ENCODE results near the gene PRND.
A peak's percentile ranks its signal among the peaks of the same experiment; 100 is the strongest.
"Not testable (repeated sequence)": the region's sequence is repeated elsewhere in the genome, so short reads cannot be mapped to it uniquely, and the experiment has no call there.

Gene PRND

GRCh38 chr20:4737857-4738627 lies 16.3 kb downstream of the PRND start:
- no peak for DNase-seq (ENCODE audit: low read depth)

- DNase-seq (ENCODE audit: low read depth): peak; percentile 57
These were observed 19.2 kb downstream of the PRND start for GRCh38 chr20:4740774-4741431.

GRCh38 chr20:4748847-4749246 lies 27.1 kb downstream of the PRND start:
- DNase-seq (ENCODE audit: low read depth): no peak

DNA sequence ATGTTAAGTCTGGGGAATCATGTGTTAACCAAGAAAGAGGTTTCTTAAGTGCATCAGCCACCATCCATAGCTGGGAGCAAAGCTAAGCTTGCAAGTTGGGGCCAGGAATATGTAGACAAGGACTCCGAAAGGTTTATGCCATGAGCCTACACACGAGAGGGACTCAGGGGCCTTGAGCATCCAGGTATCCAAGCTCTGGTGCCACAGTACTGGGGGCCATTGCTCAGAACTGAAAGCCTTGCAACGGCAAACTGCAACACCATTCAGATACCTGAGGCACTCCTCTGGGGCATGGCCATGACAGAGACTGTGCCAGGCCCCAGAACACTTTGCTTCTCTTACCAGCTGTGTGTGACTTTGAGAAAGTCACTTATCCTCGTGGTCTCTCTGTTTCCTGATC lies 27.6 kb downstream of the PRND start:
- DNase-seq (ENCODE audit: low read depth): no peak

DNA sequence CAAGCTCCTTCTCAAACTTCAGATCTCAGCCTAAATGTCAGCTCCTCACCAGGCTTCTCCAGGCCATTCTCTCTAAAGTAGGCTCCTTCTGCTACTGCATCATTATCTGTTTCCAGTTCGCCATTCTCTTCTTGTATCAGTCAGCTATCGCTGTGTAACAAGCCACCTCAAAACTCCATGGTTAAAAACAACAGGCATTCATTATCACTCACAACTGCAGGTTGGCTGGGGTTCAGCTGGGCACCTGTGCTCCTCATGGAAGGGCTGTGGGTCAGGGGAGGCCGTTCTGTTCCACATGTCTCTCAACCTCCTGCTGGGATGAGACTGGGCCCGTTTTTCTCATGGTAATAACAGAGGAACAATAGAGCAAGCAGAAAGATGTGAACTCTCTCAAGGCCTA lies 28.7 kb downstream of the PRND start:
- DNase-seq (ENCODE audit: low read depth): no peak

GRCh38 chr20:4759100-4759884 lies 37.6 kb downstream of the PRND start:
- peak; percentile 15 for DNase-seq (ENCODE audit: low read depth)

DNA sequence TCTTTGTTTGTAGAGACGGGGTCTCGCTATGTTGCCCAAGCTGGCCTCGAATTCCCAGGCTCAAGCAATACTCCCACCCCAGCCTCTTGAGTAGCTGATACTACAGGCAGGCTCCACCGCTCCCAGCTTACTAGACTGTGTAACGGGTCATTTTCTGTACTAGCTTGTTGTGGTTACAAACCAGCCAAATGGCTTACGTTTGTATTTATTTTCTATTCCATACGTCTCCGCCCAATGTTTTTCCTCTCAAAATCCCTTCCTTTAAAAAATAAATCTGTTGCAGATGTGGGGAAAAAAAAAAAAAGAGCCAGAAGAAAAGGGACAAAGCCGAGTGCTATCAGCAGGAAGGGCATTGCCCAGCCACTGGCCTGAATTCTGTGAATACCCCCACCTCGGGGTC lies 41.6 kb downstream of the PRND start:
- no peak for DNase-seq (ENCODE audit: low read depth)

GRCh38 chr20:4763723-4764510 lies 42.2 kb downstream of the PRND start:
- no peak for DNase-seq (ENCODE audit: low read depth)

- DNase-seq (ENCODE audit: low read depth): no peak
These were observed 43.1 kb downstream of the PRND start for GRCh38 chr20:4764805-4765204.

DNA sequence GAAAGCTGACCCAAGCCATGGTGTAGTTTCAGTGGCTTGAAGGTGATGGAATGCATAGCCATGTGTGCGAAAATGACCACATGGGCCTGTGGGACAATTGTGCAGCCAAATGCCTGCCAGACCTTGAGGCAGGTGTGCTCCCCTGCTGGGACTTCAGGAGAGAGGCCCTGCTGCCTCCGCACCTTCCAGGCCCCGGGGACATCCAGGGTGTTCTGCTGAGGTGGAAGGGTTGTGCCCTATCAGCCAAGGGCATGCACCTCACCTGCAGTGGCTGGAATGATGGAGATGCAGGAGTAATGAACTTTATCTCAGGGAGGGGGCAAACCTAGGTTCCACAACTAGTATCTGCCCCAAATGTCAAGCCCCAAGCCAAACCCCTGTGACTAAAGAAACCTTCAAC lies 44.0 kb downstream of the PRND start:
- DNase-seq (ENCODE audit: low read depth): no peak

DNA sequence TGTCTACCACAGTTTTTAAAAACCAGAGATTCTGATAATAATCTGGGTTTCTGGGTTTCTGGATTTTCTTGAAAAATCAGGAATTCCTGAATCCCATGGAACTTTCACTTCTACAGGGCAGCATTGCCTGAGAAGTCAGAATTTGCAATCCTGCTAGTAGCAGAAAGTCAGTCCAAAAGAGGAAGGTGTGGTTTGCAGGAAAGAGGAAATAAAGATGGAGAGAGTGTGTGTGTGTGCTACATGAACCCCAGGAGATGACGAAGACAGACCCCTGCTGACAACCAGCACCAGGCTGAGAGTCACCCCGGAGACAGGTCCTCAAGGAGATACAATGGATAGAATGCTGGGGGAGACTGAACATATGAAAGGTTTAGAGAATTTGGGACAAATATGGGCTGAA lies 44.9 kb downstream of the PRND start:
- DNase-seq (ENCODE audit: low read depth): no peak

DNA sequence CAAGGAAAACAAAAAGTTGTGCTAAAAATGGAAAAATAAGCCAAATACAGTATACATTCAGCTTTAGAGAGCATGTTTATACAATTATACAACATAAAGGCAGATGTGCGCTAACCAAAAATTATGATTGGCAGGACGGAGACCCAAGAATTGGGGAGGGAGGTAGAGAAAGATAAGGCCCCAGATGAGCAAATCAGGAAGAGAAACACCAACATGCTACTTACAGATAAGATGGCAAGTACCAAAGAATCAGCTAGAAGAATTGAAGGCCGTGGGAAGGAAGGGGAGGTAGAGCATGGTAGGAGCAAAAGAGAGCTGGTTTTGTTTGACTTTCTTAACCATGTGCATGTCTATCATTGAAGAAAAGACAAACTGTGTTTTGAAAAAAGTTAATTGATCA lies 45.4 kb downstream of the PRND start:
- no peak for DNase-seq (ENCODE audit: low read depth)

DNA sequence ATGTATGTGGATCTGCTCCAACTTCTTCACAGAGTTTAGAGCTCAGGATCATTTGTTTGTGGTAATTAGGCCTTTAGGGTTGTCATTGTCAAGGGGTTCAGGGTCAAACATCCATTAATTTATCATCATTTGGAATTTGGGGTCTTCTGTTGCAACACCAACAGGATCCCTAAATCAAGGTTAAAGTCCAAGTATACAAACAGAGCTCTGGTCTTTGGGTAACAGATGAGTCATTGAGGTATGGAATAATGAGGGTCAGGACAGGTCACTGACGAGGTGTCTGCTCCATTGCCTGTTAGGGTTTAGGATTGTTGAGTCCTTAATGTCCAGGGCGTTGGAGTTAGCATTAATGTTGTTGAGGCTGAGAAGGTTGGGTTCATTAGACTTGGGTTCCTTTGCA lies 47.6 kb downstream of the PRND start:
- no peak for DNase-seq (ENCODE audit: low read depth)

GRCh38 chr20:4770026-4770425 lies 48.3 kb downstream of the PRND start:
- no peak for DNase-seq (ENCODE audit: low read depth)

- no peak for DNase-seq (ENCODE audit: low read depth)
These were observed 49.3 kb downstream of the PRND start for GRCh38 chr20:4771004-4771403.

DNA sequence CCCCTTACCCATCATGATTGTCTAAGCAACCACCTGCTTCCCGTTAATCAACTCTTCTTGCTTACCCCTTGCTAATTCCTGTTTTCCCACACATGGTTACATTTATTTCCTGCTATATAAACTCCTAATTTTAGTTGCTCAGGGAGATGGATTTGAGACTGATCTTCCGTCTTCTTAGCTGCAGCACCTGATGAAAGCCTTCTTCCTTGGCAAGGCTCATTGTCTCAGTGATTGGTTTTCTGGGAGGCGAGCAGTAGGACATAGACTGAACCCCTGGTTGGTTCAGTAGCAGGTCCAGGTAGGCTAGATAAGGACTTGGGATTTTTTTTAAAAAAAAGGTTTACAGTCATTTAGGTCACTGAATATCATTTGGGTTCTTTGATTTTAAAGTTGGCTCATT lies 50.4 kb downstream of the PRND start:
- DNase-seq (ENCODE audit: low read depth): no peak

- DNase-seq (ENCODE audit: low read depth): not testable (repeated sequence)
These were observed 51.3 kb downstream of the PRND start for GRCh38 chr20:4773014-4773413.

DNA sequence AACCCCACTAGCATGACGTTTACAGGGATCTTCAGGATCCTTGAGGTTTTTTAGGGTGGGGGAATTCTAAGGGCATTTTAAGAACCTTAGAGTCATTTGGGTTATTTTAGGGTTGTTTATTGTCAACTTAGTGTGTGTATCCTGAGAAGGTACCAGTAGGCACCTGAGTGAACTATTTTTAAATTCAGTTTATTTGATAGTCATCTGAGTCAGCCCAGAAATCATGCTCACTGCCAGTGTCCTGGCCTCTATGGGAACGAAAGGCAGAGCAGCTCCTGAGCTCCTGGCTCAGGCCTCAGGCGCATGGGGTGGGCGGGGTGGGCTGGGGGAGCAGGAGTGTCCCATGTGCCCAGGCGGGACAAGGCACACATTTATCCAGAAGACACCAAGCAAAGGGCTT lies 52.0 kb downstream of the PRND start:
- no peak for DNase-seq (ENCODE audit: low read depth)

DNA sequence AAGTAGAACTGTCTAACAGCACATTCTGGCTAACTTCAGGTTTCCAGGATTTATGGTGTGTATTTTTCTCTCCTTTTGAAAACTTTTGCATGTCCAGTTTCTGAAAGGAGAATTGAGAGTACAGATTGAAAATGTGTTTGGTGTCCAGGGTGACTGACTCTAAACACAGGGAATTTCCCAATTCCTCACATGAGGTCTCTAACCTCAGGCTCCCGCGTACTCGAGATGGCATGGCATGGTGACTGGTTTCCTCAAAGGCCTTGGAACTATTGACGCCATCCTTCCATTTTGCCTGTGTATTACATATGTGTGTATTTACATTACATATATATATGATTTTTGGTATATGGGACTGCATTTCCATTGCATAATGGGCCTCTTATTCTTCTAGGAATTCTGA lies 52.5 kb downstream of the PRND start:
- DNase-seq (ENCODE audit: low read depth): no peak

DNA sequence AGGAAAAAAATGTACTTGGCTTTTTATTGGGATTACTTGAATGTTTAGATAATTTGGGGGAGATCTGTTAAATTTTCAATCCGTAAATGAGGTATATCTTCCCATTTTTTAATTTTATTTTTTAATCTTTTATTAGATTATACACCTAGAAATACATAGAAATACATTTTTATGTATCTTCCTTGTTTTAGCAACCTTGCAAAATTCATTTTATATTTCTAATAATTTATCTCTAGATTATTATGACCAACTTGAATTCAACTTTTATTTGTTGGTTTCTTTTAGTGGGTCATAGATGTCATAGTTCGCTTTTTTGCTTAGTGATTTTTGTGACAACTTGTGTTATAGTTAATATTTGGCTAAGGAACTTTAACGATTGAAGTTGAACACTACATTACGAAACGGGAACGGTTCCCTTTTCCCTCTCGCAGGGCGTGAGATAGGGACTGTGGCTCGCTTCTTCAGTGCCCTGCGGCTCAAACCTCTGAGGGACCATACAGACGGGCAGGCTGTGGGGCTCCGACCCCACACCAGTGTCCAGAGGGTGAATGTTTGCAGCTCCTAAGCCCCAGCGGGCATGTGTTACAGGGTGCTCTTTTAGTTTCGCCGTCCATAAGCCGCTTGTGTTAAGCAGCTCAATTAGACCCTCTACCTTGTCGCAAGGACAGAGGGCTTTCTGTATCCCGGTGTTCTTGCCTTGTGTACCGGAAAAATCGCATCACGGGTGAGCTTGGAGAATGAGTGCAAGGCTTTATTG lies 53.8 kb downstream of the PRND start:
- no peak for DNase-seq (ENCODE audit: low read depth)

- no peak for DNase-seq (ENCODE audit: low read depth)
These were observed 54.4 kb downstream of the PRND start for GRCh38 chr20:4776079-4776630.
